ENCODE measurements around the gene MYLIP.

MYLIP gene

GRCh38 chr6:16127471-16127870, 1.4 kb upstream of the MYLIP start:
- H3K4me3 ChIP-seq (ENCODE audit: low read depth, low read length): no peak overlapping the region
- no peak for TF ChIP-seq CTCF (IDR thresholded peaks at IDR 0.05; ENCODE audit: low read depth, low read length)
- no peak for DNase-seq (ENCODE audit: low read depth, low spot score)
- in situ Hi-C loops (cut with HindIII; ENCODE audit: low sequenced_read_pairs): no loop called here

- in situ Hi-C loops (cut with HindIII; ENCODE audit: low sequenced_read_pairs): no loop called here
- H3K4me3 ChIP-seq (ENCODE audit: low read depth, low read length): peak overlapping the region; percentile 82
- peak; percentile 16 for DNase-seq (ENCODE audit: low read depth, low spot score)
- no peak for TF ChIP-seq CTCF (IDR thresholded peaks at IDR 0.05; ENCODE audit: low read depth, low read length)
Measured at GRCh38 chr6:16129623-16130401, 926 bp downstream of the MYLIP start.

DNA sequence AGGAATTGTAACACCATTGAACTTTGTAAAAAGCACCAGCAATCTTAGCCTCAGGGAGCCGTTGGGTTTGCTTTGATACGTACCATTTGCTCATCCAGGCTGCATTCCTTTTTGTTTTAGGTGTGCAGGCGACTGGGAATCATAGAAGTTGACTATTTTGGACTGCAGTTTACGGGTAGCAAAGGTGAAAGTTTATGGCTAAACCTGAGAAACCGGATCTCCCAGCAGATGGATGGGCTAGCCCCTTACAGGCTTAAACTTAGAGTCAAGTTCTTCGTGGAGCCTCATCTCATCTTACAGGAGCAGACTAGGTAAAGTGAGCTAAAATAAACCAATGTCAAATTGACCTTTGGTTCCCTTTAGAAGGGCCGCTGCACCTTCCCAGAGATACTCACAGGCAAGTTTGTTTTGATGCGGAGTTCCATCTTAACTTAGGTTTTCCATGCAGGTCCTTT, 1.6 kb downstream of the MYLIP start:
- in situ Hi-C loops (cut with HindIII; ENCODE audit: low sequenced_read_pairs): no loop called here
- TF ChIP-seq CTCF (IDR thresholded peaks at IDR 0.05; ENCODE audit: low read depth, low read length): no peak
- peak overlapping the region; percentile 82 for H3K4me3 ChIP-seq (ENCODE audit: low read depth, low read length)
- DNase-seq (ENCODE audit: low read depth, low spot score): peak; percentile 13

DNA sequence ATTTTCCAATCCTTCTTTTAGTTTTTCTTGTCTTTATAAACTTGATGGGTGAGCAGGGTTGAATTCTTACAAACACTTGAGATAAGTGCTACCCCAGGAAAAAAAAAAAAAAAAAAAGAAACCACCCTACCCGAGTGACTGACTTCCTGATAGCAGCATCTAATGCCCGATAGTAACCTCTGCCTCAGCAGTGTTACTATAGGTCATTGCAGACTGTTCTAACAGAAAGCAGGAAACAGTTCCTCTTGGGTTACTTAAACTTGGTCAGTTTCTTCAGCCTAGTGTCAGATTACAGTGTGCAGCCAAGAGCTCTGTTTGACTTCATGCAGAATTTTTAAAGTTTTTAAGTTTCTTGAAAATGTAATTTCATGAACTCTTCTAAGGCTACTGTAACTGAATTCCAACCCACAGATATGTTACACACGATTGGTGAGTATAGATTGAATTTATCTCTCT, 2.1 kb downstream of the MYLIP start:
- no peak for TF ChIP-seq CTCF (IDR thresholded peaks at IDR 0.05; ENCODE audit: low read depth, low read length)
- peak; percentile 84 for DNase-seq (ENCODE audit: low read depth, low spot score)
- in situ Hi-C loops (cut with HindIII; ENCODE audit: low sequenced_read_pairs): no loop called here
- peak overlapping the region; percentile 82 for H3K4me3 ChIP-seq (ENCODE audit: low read depth, low read length)

- H3K4me3 ChIP-seq (ENCODE audit: low read depth, low read length): no peak overlapping the region
- in situ Hi-C loops (cut with HindIII; ENCODE audit: low sequenced_read_pairs): no loop called here
- DNase-seq (ENCODE audit: low read depth, low spot score): no peak
- no peak for TF ChIP-seq CTCF (IDR thresholded peaks at IDR 0.05; ENCODE audit: low read depth, low read length)
Measured at GRCh38 chr6:16132909-16133308, 4.0 kb downstream of the MYLIP start.

DNA sequence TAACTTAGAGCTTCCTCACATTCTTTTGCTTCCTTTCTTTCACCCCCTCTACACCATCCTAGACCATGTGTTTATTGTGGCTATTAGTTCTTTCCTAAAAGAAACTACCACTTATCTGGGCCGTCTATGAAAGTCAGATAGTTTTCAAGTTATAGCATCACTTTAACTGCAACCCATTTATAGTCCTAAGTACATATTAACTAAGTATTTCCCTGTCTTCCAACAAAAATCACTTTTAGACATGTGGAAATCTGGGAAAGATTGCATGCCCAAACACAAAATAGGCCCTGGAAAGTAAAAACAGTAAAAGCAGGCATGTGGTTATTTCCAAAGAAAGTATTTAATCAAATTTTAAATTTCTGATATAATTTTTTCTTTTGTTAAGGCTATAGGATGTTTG, 5.5 kb downstream of the MYLIP start:
- TF ChIP-seq CTCF (IDR thresholded peaks at IDR 0.05; ENCODE audit: low read depth, low read length): no peak
- H3K4me3 ChIP-seq (ENCODE audit: low read depth, low read length): no peak overlapping the region
- no peak for DNase-seq (ENCODE audit: low read depth, low spot score)
- in situ Hi-C loops (cut with HindIII; ENCODE audit: low sequenced_read_pairs): no loop called here

All from astrocyte of the spinal cord (primary cell).